GM19238 (cell line): Measurements from ENCODE around the gene CTSW.
"Not testable (repeated sequence)": the region's sequence is repeated elsewhere in the genome, so short reads cannot be mapped to it uniquely, and the experiment has no call there.

Source experiments
- DNase-seq: peaks from one replicate; pipeline ENCODE4 v3.0.0; 2011; ENCODE audit warnings: low spot score; ENCODE audit not compliant: insufficient read length

CTSW gene, protein sequence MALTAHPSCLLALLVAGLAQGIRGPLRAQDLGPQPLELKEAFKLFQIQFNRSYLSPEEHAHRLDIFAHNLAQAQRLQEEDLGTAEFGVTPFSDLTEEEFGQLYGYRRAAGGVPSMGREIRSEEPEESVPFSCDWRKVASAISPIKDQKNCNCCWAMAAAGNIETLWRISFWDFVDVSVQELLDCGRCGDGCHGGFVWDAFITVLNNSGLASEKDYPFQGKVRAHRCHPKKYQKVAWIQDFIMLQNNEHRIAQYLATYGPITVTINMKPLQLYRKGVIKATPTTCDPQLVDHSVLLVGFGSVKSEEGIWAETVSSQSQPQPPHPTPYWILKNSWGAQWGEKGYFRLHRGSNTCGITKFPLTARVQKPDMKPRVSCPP

DNA sequence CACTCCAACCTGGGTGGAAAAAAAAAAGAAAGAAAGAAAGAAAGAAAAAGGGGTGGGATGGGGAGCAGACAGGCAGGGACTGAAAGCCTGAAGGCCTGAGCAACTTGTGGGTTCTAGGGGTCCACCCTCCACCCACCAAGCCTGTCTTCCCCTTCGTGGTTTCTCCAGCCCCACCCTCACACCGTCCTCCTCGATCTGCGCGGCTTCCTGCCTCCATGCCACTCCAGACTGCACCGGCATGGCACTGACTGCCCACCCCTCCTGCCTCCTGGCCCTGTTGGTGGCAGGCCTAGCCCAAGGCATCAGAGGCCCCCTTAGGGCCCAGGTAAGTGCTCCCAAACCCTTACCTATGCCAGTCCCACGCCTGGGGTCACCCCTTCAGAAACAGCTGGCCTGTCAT, at the start of gene CTSW:
Gene CTSW, plus strand, starts transcription at position 221 of the 400 bp plus-strand sequence. Its CDS starts 18 bp downstream, at position 239.
- DNase-seq: no peak

DNA sequence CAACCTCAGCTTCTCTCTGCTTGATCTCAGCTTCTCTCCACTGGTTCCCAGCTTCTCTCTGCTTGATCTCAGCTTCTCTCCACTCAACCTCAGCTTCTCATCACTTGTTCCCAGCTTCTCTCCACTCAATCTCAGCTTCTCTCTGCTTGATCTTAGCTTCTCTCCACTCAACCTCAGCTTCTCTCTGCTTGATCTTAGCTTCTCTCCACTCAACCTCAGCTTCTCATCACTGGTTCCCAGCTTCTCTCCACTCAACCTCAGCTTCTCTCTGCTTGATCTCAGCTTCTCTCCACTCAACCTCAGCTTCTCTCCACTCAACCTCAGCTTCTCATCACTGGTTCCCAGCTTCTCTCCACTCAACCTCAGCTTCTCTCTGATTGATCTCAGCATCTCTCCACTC, 47.4 kb upstream of the CTSW start:
- DNase-seq: not testable (repeated sequence)

DNA sequence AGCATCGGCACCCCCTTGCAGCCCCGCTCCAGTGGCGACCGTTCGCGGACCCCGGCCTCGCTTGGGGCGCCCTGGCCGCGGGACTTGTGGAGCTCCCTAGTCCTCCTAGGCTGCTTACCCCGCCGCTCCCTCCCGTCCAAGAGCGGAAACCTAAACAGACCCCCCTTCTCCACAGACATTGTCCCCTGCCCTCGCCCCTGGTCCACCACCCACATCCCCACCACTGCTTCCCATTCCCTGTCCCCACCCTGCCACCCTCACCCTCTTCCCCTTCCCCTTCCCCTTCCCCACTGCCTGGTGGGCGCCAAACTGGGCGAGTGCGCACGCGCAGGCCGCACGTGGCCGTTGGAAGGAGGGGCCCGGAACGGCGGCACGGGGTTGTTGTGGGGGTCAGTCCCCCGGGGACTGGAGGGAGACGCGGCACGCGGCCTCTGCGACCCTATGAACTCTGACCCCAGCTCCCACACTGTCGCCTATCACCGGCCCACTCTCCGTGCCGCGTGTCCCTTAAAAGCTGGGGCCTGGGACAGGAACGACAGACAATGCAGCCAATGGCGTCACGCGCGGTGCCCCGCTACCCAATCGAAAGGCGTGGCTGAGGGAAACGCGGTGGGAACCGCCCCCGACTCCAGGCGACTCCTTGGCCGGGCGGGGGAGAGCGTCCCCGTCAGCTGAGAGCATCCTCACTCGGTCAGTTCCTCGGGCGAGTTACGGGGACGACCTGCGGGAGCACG, 46.2 kb upstream of the CTSW start, which contains the start of gene SNX32:
Gene SNX32, plus strand, starts transcription at position 667 of the 734 bp plus-strand sequence. CDS start 103 bp downstream, outside the sequence.
- DNase-seq: peak; percentile 98

DNA sequence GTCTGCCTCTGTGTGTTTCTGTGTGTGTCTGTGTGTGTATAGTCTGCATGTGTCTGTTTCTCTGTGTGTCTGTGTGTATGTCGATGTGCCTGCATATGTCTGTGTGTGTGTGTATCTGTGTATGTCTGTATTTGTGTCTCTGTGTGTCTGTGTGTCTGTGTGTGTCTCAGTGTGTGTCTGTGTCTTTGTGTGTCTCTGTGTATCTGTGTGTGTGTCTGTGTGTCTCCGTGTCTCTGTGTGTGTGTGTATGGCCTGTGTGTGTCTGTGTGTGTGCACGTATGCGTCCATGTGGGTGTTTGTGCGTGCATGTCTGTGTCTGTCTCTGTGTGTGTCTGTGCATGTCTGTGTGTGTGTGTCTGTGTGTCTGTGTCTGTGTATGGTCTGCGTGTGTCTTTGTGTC, 45.4 kb upstream of the CTSW start:
- DNase-seq: no peak

DNA sequence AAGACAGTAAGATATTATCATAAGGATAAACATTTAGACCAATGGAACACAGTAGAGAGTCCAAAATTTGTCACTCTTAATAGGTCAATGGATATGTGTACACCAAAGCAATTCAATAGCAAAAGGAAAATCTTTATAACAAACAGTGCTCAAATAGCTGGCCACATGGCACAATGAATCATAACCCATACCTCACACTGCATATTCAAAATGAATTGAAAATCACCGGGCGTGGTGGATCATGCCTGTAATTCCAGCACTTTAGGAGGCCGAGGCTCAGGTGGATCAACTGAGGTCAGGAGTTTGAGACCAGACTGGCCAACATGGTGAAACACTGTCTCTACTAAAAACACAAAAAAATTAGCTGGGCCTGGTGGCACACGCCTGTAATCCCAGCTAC, 37.5 kb upstream of the CTSW start:
- no peak for DNase-seq

DNA sequence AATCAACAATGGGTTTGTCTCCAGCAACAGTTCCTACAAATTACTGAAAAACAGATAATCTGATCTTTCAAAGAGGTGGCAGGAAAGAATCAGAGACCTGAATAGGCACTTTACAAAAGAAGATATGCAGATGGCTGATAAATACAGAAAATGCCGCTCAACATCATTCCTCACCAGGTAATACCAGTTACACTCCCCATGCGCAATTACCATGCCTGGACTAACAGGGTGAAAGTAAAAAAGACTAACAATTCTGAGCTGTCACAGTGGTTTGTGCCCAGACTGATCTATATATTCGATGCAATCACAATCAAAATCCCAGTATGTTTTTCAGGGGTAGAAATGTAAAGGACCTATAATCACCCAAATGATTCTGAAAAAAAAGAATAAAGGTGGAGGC, 35.8 kb upstream of the CTSW start:
- no peak for DNase-seq

DNA sequence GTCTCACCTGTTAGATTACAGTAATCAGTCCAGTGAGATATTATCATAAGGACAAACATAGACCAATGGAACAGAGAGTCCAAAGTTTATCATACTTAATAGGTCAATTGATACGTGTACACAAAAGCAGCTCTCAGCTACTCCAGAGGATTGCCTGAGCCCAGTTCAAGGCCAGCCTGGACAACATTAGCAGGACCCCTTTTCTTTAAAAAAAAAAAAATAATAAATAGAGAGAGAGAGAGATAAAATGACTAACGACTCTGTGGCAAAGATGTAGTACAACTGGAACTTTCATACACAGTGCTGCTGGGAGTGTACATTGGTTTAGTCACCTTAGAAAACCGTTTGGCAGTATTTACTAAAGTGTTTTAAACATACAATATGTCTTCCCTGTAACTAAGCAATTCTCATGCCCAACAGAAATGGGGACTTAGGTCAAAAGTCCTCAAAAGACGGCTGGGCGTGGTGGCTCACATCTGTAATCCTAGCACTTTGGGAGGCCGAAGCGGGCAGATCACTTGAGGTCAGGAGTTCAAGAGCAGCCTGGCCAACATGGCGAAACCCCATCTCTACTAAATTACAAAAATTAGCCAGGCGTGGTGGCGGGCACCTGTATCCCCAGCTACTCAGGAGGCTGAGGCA, 35.3 kb upstream of the CTSW start:
- no peak for DNase-seq

DNA sequence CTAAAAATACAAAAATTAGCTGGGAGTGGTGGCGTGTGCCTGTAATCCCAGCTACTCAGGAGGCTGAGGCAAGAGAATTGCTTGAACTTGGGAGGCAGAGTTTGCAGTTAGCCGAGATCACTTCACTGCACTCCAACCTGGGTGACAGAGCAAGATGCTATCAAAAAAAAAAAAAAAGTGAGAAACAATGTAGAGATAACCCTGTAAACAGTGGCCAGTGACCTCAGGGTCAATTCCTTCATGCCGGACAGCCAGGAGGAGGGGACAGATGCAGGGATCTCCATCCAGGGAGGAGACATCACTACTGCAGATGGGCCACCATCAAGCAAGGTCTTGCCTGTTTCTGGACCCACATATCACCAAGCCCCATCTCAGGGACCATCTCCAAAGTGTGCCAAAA, 31.9 kb upstream of the CTSW start:
- DNase-seq: no peak

DNA sequence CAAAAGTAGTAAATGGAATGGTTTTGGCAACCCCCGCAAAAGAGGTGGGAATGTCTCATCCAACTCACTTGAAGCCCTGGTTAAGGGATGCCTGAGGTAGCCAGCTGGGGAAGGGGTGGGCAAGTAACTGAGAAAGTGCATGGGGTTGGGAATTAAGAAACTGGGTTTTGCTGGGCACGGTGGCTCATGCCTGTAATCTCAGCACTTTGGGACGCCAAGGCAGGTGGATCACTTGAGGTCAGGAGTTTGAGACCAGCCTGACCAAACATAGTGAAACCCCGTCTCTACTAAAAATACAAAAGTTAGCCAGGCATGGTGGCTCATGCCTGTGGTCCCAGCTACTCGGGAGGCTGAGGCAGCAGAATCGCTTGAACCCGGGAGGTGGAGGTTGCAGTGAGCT, 30.9 kb upstream of the CTSW start:
- DNase-seq: not testable (repeated sequence)

DNA sequence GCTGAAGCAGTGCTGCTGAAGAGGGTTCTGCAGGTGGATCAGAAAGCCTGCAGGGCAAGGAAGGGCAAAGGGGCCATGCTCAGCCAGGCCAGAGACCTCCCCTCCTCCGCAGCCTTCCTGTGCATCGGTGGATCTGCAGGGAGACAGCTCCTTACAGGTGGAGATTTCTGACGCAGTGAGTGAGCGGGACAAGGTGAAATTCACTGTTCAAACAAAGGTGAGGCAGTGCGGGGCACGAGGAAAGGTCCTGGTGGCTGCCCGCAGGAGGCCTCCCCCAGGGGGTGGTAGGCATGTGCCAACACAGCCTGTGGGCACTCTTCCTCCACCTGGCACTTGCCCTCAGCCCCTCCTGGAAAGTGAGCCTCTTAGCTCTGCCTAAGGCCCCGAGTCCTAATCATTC, 30.3 kb upstream of the CTSW start:
- no peak for DNase-seq

DNA sequence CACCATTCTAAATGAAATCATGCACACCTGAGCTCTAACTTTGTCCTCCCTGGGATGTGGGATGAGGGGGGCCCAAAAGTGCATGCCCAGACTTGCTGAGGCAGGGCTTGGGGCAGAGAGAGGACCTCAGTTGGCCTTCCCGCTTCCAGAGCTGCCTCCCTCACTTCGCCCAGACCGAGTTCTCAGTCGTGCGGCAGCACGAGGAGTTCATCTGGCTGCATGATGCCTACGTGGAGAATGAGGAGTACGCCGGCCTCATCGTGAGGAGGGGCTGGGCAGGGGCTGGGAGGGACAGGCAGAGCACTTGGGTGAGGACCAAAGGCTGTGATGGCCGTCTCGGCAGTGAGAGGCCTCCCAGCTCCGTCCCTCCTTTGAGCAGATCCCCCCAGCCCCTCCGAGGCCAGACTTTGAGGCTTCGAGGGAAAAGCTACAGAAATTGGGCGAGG, 29.8 kb upstream of the CTSW start:
- no peak for DNase-seq

DNA sequence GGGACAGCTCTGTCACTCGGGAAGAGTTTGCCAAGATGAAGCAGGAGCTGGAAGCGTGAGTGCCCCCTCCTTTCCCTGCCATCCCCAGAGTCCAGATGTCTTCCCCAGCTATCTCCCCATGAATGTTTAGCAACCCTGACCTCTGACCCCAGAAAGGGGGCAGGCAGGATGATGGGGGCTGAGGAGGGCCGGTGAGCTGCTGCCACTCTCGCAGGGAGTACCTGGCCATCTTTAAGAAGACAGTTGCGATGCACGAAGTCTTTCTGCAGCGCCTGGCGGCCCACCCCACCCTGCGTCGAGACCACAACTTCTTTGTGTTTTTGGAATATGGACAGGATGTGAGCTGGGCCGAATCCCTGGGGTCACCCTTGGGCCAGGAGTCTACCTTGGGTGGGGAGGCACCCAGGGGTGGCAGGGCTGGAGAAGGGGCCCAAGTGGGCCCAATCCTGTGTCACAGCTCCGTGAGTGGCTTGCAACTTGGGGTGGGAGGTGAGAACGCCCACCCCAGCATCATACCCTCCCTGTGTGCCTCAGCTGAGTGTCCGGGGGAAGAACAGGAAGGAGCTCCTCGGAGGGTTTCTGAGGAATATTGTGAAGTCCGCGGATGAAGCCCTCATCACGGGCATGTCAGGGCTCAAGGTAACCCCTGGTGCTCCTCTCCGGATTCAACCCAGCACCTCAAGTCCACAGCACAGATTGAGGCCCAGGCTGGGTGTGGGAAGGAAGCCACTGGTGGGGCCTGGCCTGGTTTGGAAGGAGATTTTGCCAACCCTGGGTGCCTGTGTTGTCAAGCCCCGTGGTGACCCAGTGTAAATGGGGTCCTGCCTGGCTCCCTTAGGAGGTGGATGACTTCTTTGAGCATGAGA, 29.2 kb upstream of the CTSW start:
- no peak for DNase-seq

DNA sequence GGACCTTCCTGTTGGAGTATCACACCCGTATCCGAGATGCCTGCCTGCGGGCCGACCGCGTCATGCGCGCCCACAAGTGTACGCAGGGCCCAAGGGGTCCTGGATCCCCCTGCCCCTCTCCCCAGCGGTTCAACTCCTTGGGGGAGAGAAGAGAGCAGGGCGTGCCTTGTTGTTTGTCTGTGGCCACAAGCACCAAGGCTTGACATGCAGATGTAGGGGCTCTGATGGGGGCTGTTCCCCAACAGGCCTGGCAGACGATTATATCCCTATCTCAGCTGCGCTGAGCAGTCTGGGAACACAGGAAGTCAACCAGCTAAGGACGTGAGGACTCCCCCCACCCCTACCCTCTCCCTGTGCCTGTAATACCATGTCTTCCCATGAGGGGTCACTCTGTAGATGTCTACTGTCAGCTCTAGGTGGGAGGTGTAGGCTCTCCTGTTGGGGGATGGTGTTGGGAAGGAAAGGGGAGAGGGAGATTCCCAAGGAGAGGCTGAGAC, 28.5 kb upstream of the CTSW start:
- DNase-seq: no peak

DNA sequence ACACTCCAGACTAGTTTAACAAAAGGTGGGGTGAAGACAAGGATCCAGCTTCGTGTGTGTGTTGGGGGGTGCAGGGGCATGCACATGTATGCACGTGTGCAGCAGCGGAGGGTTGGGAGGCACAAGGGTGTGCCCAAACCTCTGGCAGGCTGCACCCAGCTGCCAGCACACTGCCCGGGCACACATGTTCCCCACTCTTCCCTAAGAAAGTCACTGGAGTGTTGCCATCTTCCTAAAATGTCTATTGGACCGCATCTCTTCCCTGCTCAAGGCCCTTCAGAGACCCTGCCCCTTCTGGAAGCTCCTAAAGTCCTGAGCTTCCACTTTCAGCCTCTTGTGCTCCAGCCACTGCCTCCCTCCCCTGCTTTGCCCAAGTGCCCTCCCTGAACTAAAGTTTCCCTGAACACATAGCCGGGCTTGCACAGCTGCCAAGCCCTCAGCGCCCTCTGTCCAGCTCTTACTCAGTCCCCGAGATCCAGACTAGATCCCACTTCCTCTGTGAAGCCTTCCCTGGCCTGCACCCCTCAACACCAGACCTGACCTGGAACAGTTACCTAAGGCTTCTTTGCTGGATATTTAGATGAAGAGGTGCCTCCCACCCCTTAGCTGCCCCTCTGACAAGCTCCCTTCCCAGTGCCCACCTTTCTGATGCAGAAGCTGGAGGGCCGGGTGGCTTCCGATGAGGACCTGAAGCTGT, 27.7 kb upstream of the CTSW start:
- DNase-seq: no peak

DNA sequence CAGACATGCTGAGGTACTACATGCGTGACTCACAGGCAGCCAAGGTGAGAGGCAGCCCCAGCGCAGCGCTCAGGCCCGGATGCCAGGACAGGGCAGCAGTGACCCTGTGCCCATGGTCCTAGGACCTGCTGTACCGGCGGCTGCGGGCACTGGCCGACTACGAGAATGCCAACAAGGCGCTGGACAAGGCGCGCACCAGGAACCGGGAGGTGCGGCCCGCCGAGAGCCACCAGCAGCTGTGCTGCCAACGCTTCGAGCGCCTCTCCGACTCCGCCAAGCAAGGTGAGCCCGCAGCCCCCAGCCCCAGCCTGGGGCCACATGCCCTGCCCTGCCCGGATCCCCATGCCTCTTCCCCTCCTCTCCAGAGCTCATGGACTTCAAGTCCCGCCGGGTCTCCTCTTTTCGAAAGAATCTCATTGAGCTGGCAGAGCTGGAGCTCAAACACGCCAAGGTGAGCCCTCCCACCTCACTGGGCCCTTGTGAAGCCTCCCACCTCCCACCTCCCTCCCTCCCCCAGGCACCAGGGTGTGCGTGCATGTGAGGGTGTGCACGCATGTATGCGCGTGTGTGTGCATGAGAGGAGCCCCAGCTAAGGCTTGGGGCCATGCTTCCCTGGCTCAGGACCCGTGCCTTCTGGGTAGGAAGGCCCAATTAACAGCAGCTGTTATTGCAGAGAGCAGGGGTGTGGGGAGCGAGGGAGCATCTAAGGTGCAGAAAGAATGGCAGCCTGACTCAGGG, 27.0 kb upstream of the CTSW start:
- no peak for DNase-seq

DNA sequence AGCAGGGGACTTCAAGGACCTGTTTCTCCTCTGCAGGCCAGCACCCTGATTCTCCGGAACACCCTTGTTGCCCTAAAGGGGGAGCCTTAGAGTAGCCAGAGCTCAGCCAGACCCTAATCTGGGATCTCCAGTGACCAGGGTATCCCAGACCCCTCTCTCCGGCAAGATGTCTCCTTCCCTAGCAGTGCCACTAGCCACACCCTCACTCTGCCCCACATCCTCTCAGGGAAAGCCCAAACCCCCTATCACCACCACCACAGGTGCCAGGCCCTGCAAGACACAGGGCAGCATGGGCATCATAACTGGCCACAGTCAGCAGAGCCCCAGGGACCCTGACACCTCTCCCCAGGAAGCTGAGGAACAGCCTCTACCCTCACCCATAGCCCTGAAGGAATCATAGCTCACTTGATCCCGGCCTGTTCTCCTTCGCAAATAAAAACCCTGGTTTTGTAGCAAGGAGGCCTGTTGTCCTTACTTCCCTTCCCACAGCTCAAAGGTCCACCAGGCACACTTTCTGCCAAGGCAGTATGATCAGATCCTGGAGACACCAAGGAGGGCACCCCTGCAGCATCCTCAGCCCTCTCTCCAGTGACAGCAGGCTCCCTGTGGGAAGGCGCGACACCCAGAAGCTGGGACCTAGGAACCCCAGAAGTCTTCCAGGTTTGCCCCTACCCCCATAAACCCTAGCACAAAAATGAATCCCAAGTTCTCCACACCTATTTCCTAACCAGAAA, 26.2 kb upstream of the CTSW start:
- no peak for DNase-seq

DNA sequence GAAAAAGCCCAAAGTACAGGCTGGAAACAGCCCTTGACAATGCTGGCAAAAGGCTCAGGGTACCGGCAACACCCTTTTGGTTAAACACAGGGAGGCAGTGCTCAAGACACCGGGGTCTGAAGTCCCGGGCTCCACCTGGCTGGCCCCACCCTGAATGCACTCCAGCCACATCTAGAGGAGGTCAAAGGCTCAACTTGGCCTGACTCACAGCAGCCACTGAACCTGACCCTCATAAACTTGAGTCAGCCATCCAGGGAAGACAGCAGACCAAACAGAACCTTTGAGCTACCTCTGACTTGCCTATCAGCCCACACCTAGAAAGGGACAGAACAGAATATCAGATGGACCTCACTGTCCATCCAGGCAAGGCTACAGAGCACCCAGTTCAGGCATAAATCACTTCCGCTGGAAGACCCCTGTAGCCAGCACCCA, 25.5 kb upstream of the CTSW start:
- no peak for DNase-seq

DNA sequence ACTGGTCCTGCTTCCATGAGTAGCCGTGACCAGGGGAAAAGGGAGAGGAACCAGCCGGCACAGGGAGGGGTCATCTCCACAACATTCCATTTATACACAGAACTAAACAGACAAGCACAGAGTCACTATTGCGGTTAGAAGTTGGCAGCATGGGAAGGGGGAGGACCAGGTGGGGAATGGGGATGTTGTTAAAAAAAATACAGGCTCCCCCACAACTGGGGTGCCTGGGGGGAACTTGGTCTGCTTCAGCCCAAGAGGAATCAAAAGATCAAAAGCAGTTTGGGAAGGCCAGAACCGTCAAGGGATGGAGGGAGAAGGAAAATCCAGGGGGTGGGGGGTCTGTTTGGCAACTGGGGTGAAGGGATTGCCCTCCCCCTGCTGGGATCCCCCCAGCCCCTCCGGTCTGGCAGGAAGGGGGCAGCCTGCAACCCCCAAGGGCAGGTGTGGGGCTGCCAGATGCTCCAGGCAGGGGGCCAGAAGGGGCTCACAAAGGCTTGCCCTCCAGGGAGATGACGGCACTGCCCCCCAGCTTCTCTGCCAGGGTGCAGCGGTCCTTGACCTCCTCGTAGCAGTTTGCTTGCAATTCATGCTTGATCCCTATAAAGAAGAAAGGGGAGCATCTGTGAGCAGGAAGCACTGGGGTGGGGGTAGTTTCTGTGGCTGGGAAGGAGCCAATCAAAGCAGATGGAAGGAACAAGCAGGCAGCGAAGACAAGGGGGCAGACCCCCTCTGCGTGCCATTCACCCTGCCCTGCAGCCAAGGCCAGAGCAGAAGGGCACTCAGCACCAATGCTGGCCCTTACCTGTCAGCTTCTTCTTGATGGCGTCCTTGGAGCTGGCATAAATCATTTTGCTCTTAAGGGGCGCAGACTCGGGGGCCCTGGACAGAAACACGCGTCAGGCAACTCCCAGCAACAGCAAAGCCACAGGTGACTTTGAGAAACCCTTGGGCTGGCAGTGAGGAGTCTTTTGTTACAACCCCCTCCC, 24.5 kb upstream of the CTSW start:
- no peak for DNase-seq
